ENCODE data around the gene EGFL7.
A peak's percentile ranks its signal among the peaks of the same experiment; 100 is the strongest.

The EGFL7 gene

GRCh38 chr9:136662656-136663581 lies at the start of gene EGFL7:
TSS of gene EGFL7 (plus strand) at chr9:136662916. CDS start at chr9:136668283, 5,367 bp downstream.
- DNase-seq (ENCODE audit: low read depth) = peak; percentile 63
- peak within 1 kb of the TSS; percentile 56 for H3K4me3 ChIP-seq (replicated peaks; ENCODE audit: low read depth, low read length)
- TF ChIP-seq, protein P1, sequence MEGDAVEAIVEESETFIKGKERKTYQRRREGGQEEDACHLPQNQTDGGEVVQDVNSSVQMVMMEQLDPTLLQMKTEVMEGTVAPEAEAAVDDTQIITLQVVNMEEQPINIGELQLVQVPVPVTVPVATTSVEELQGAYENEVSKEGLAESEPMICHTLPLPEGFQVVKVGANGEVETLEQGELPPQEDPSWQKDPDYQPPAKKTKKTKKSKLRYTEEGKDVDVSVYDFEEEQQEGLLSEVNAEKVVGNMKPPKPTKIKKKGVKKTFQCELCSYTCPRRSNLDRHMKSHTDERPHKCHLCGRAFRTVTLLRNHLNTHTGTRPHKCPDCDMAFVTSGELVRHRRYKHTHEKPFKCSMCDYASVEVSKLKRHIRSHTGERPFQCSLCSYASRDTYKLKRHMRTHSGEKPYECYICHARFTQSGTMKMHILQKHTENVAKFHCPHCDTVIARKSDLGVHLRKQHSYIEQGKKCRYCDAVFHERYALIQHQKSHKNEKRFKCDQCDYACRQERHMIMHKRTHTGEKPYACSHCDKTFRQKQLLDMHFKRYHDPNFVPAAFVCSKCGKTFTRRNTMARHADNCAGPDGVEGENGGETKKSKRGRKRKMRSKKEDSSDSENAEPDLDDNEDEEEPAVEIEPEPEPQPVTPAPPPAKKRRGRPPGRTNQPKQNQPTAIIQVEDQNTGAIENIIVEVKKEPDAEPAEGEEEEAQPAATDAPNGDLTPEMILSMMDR (IDR thresholded peaks at IDR 0.05; ENCODE audit: low read length, missing control alignments) = no peak

DNA sequence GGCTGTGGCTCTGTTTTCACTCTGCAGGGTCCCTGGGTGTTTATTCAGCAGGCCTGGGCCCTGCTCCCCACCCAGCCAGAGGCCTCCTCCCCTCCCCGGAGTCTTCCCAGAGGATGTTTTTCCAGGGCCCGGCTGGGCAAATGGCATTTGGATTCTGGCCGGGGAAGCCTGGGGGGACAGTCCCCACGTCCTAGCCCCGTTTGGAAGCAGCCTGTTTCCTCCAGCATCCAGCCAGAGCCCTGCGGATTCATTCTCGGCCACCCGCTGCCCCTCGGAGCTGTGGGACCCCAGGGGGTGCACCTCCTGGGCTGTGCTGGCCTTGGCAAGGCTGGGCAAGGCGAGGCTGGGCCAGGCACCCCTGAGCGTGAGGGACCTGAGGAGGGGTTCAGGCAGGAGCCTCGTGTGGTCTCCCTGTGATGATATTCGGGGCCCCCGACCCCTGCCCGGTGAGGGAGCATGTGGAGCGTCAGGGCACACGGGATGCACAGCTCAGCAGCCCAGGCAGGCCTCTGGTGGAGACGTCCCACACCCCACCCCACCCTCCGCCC lies 48.8 kb upstream of the EGFL7 start:
- TF ChIP-seq, protein P1 (IDR thresholded peaks at IDR 0.05; ENCODE audit: low read length, missing control alignments) = no peak
- H3K4me3 ChIP-seq (replicated peaks; ENCODE audit: low read depth, low read length) = no peak overlapping the region
- DNase-seq (ENCODE audit: low read depth) = no peak

GRCh38 chr9:136614372-136614922 lies 48.3 kb upstream of the EGFL7 start:
- TF ChIP-seq, protein P1 (IDR thresholded peaks at IDR 0.05; ENCODE audit: low read length, missing control alignments) = no peak
- H3K4me3 ChIP-seq (replicated peaks; ENCODE audit: low read depth, low read length) = no peak overlapping the region
- peak; percentile 89 for DNase-seq (ENCODE audit: low read depth)

DNA sequence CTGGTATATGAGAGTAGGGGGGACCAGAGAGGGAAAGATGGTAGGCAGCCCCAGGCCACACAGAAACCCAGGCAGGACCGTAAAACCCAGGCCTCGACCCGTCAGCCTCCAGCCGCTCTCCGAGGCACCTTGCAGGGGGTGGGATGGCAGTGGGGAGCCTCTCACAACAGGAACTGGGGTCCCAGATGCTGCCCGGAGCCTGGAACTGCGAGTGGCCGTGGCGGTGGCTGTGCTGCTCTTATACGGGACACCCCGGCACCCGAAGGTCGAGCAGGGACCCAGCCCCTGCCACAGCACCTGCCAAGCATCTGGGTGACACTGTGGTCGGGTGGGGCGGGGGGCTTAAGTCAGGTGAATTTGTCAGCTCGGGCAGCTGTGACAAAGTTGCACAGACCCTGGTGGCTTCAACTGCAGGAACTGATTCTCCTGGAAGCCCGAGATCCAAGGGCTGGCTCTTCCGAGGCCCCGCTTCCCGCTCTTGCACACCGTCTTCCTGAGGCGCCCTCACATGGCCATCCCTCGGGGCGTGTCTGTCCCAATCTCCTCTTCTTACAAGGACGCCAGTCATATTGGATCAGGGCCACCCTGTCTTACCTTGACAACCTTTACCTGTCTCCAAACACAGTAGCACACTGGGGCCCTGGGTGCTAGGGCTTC lies 47.6 kb upstream of the EGFL7 start:
- H3K4me3 ChIP-seq (replicated peaks; ENCODE audit: low read depth, low read length) = no peak overlapping the region
- no peak for DNase-seq (ENCODE audit: low read depth)
- TF ChIP-seq, protein P1 (IDR thresholded peaks at IDR 0.05; ENCODE audit: low read length, missing control alignments) = no peak

- H3K4me3 ChIP-seq (replicated peaks; ENCODE audit: low read depth, low read length) = no peak overlapping the region
- TF ChIP-seq, protein P1 (IDR thresholded peaks at IDR 0.05; ENCODE audit: low read length, missing control alignments) = no peak
- DNase-seq (ENCODE audit: low read depth) = no peak
Measured at GRCh38 chr9:136615631-136616306, 46.9 kb upstream of the EGFL7 start.

DNA sequence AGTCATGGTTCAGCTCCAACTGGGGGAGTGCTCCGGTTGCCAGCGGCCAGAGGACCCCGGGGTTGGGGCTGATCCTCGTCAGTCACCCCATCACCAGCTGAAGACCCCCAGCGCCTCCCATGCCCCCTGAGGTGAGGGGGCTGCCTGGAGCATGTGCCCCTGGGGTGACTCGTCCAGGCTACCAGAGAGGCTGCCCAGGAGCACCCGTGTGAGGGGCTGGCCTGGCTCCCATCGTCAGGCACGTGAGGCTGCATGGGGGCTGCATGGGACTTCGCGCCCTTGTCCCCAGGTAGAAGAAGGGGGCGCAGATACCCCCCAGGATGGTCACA lies 46.4 kb upstream of the EGFL7 start:
- no peak for DNase-seq (ENCODE audit: low read depth)
- TF ChIP-seq, protein P1 (IDR thresholded peaks at IDR 0.05; ENCODE audit: low read length, missing control alignments) = no peak
- H3K4me3 ChIP-seq (replicated peaks; ENCODE audit: low read depth, low read length) = no peak overlapping the region
